Measurements from ENCODE around the gene BRD3. TPM values are rescaled to one million over a fixed set of nuclear protein-coding genes. Genes with fewer than 3 reads are reported as not detected.
A peak's percentile ranks its signal among the peaks of the same experiment; 100 is the strongest.

The BRD3 gene
- total and polyA plus RNA-seq, 2 of the 8 experiments (the other 6 are each of a cell fraction or from before 2014, with no cell fraction given) = 31.0 to 82.7 TPM

DNA sequence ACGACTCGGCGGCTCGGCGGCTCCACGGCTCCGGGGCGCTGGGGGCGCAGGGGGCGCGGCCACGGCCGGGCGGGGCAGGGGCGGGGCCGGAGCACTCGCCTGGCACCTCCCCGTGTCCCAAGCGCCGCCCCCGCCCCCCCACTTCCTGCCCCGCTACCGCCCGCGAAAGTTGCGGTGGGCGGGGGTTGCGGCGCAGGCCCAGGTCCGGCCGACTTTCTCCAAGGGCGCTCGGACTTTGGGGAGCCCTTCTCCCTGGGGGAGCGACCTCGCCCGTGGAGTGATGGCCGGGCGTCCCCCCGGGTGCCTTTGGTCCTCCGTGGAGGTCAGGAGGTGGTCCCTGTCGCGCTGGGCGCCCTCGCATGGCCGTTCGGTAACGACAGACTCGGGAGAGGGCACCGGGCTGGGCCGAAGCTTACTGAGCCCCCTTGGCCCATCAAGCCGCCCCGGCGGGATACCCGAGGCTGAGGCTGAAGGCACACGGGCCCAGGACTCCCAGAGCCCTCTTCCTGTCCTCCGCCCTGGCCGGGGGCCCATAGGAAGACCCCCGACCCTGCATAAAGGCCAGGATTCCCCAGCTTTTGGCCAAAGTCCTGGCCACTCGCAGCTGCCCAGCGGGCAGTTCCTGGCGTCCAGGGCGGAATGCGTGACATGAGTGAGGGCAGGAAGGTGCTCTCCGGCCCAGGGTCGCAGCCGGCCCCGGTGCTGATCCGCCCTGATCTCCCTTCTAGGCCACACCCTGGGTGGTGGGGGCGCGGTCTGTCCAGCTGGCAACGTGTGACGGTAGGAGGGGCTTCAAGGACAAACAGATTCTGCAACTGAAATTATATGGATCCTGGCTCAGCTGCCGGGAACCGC, 74.8 kb downstream of the BRD3 start (continued):
- TF ChIP-seq, protein P1, sequence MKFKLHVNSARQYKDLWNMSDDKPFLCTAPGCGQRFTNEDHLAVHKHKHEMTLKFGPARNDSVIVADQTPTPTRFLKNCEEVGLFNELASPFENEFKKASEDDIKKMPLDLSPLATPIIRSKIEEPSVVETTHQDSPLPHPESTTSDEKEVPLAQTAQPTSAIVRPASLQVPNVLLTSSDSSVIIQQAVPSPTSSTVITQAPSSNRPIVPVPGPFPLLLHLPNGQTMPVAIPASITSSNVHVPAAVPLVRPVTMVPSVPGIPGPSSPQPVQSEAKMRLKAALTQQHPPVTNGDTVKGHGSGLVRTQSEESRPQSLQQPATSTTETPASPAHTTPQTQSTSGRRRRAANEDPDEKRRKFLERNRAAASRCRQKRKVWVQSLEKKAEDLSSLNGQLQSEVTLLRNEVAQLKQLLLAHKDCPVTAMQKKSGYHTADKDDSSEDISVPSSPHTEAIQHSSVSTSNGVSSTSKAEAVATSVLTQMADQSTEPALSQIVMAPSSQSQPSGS (IDR thresholded peaks at IDR 0.05; ENCODE audit: low read length) = no peak
- TF ChIP-seq, protein P2, sequence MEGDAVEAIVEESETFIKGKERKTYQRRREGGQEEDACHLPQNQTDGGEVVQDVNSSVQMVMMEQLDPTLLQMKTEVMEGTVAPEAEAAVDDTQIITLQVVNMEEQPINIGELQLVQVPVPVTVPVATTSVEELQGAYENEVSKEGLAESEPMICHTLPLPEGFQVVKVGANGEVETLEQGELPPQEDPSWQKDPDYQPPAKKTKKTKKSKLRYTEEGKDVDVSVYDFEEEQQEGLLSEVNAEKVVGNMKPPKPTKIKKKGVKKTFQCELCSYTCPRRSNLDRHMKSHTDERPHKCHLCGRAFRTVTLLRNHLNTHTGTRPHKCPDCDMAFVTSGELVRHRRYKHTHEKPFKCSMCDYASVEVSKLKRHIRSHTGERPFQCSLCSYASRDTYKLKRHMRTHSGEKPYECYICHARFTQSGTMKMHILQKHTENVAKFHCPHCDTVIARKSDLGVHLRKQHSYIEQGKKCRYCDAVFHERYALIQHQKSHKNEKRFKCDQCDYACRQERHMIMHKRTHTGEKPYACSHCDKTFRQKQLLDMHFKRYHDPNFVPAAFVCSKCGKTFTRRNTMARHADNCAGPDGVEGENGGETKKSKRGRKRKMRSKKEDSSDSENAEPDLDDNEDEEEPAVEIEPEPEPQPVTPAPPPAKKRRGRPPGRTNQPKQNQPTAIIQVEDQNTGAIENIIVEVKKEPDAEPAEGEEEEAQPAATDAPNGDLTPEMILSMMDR (IDR thresholded peaks at IDR 0.05; ENCODE audit: control extremely low read depth in 1 of 3, insufficient read depth in 1 of 3, low read depth in 1 of 3, low read length in 3 of 3) = peak in 2 of 3 experiments; percentile 12 to 22; a peak in 2 of 4 replicates
